CD14-positive monocyte (primary cell): ENCODE measurements around the gene SEMA3A. TPM values are rescaled to one million over a fixed set of nuclear protein-coding genes. Genes with fewer than 3 reads are reported as not detected.

Source experiments
- DNase-seq, 3 donors: peaks; one replicate each; pipeline ENCODE4 v3.0.0-alpha.2; 2011 to 2022
- H2AFZ ChIP-seq: 2 replicates; pipeline ENCODE4 v1.6.0; 2012; ENCODE audit warnings: mild to moderate bottlenecking, low read depth, low read length, inconsistent platforms; ENCODE audit not compliant: insufficient read depth, poor library complexity, severe bottlenecking
- H3K27ac ChIP-seq, 2 donors: 1 replicate in 1 of 2; 2 replicates in 1 of 2; pipeline ENCODE4 v1.5.1; 2012 to 2013; ENCODE audit warnings: low read length in 2 of 2, control low read depth in 1 of 2, inconsistent platforms in 1 of 2, low read depth in 1 of 2, mild to moderate bottlenecking in 1 of 2
- H3K27me3 ChIP-seq, 2 donors: one replicate each; pipeline versions ENCODE4 v1.6.0 to v1.6.1; 2011 to 2013; ENCODE audit warnings: low read length in 2 of 2; ENCODE audit not compliant: control insufficient read depth in 2 of 2, insufficient read depth in 2 of 2
- H3K36me3 ChIP-seq, 2 donors: replicated peaks in 1 of 2; 1 replicate in 1 of 2; 2 replicates in 1 of 2; pipeline versions ENCODE4 v1.5.1 to v1.6.1; 2012 to 2013; ENCODE audit warnings: low read length in 2 of 2, control low read depth in 1 of 2, inconsistent platforms in 1 of 2, mild to moderate bottlenecking in 1 of 2; ENCODE audit not compliant: insufficient read depth in 2 of 2, control insufficient read depth in 1 of 2
- H3K4me1 ChIP-seq, 2 donors: 1 replicate in 1 of 2; 2 replicates in 1 of 2; pipeline versions ENCODE4 v1.5.1 to v1.6.1; 2012 to 2013; ENCODE audit warnings: low read length in 2 of 2, control low read depth in 1 of 2, inconsistent platforms in 1 of 2, mild to moderate bottlenecking in 1 of 2, moderate library complexity in 1 of 2; ENCODE audit not compliant: insufficient read depth in 2 of 2, control insufficient read depth in 1 of 2
- H3K4me2 ChIP-seq: replicated peaks from 2 replicates; pipeline ENCODE3; 2012; ENCODE audit warnings: low read length, moderate library complexity, mild to moderate bottlenecking; ENCODE audit not compliant: poor library complexity, severe bottlenecking; ENCODE audit errors: extremely low read depth
- H3K4me3 ChIP-seq, 3 experiments: fragments of 200-600 bp in 1 of 3; sonication (generic) in 1 of 3; replicated peaks in 1 of 3; 1 replicate in 2 of 3; 2 replicates in 1 of 3; pipeline ENCODE4 v1.5.1; 2011 to 2013; ENCODE audit warnings: low read length in 3 of 3, mild to moderate bottlenecking in 3 of 3, control low read depth in 2 of 3, low read depth in 2 of 3, inconsistent platforms in 1 of 3, moderate library complexity in 1 of 3
- H3K79me2 ChIP-seq: 2 replicates; pipeline ENCODE4 v1.6.0; 2012; ENCODE audit warnings: mild to moderate bottlenecking, control low read depth, inconsistent platforms, low read length, moderate library complexity; ENCODE audit not compliant: insufficient read depth
- H3K9ac ChIP-seq: 2 replicates; pipeline ENCODE4 v1.6.0; 2017; ENCODE audit warnings: low read length, mild to moderate bottlenecking; ENCODE audit not compliant: insufficient read depth, poor library complexity, severe bottlenecking
- H3K9me3 ChIP-seq, 2 donors: replicated peaks in 1 of 2; 1 replicate in 1 of 2; 2 replicates in 1 of 2; pipeline versions ENCODE4 v1.5.1 to v1.6.1; 2012 to 2013; ENCODE audit warnings: low read length in 2 of 2, control low read depth in 1 of 2; ENCODE audit not compliant: control insufficient read depth in 1 of 2, insufficient read depth in 1 of 2
- H4K20me1 ChIP-seq: 2 replicates; pipeline ENCODE4 v1.6.0; 2012; ENCODE audit warnings: mild to moderate bottlenecking, low read length, control low read depth, moderate library complexity; ENCODE audit not compliant: insufficient read depth
- H3K27ac Mint-ChIP-seq, 7 donors: one replicate each; pipeline ENCODE4 v1.8.0; 2020; ENCODE audit warnings: mild to moderate bottlenecking in 7 of 7, mixed read lengths in 7 of 7, moderate library complexity in 6 of 7, inconsistent platforms in 2 of 7
- H3K27me3 Mint-ChIP-seq, 3 donors: one replicate each; pipeline ENCODE4 v1.8.0; 2021 to 2022; ENCODE audit warnings: low read depth in 3 of 3, mild to moderate bottlenecking in 3 of 3, mixed read lengths in 3 of 3, moderate library complexity in 3 of 3, inconsistent platforms in 1 of 3
- H3K36me3 Mint-ChIP-seq, 2 donors: one replicate each; pipeline ENCODE4 v1.8.0; 2020; ENCODE audit warnings: mixed read lengths in 2 of 2, inconsistent platforms in 1 of 2, mild to moderate bottlenecking in 1 of 2
- H3K4me1 Mint-ChIP-seq: one replicate; pipeline ENCODE4 v1.8.0; 2020; ENCODE audit warnings: mild to moderate bottlenecking, mixed read lengths
- H3K4me3 Mint-ChIP-seq, 2 donors: one replicate each; pipeline ENCODE4 v1.8.0; 2020; ENCODE audit warnings: mild to moderate bottlenecking in 2 of 2, mixed read lengths in 2 of 2, moderate library complexity in 1 of 2
- H3K9me3 Mint-ChIP-seq, 7 donors: one replicate each; pipeline ENCODE4 v1.8.0; 2020 to 2022; ENCODE audit warnings: mixed read lengths in 7 of 7, mild to moderate bottlenecking in 6 of 7, moderate library complexity in 6 of 7, inconsistent platforms in 2 of 7
- WGBS: methylation state at CpG from one replicate; pipeline ENCODE4 v1.1.5; 2013; ENCODE audit warnings: missing lambda C conversion rate; ENCODE audit not compliant: insufficient coverage; 5-methylcytosine and 5-hydroxymethylcytosine counted together
- intact Hi-C, 2 donors: fragments of 100-400 bp; cut with micrococcal nuclease; formaldehyde crosslinking; loops; one replicate each; pipeline versions ENCODE4 v1.15.0 to v1.15.1; 2023
- polyA plus RNA-seq, 3 donors: library from polyadenylated mRNA; depleted of rRNA in 1 of 3; unstranded in 2 of 3; stranded (reverse) in 1 of 3; fragments of 300-500 nt in 2 of 3; fragments of >200 nt in 1 of 3; fragmentation: Illumina TruSeq in 2 of 3; gene quantifications; 1 replicate in 2 of 3; 2 replicates in 1 of 3; pipeline ENCODE4 v1.2.3, GENCODE V29; 2012 to 2021
- TF ChIP-seq, protein P1 (sequence below): fragments of 200-600 bp; IDR thresholded peaks from one replicate; pipeline ENCODE4 v1.8.0; 2022; ENCODE audit warnings: antibody characterized with exemption, mild to moderate bottlenecking

SEMA3A gene
- polyA plus RNA-seq, 3 donors, result 0.03 TPM; not detected in 2

DNA sequence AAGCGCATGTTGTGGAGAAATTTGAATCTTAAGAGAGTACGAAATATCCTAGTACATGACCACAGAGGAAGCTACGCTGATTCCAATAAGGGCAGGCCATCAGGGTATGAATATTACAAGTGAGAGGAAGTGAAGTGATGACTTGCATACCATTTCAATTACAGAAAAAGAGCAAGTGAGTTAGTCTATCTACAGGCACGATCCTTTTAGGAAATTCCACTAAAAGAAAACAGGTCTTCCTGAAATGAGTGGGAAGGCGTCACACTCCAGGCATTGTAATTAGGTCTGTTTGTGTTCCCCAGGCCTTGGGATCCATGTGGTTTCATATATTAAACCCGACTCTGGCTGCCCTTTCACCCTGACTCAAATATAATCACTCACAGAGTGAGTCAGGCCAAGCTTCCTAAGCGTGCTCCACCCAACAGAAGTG lies 152.5 kb downstream of the SEMA3A start:
- 80% methylated on average over 1 of the region's 7 CpGs for WGBS
- no peaks in the 10 kb centered on the region for H3K36me3 ChIP-seq

DNA sequence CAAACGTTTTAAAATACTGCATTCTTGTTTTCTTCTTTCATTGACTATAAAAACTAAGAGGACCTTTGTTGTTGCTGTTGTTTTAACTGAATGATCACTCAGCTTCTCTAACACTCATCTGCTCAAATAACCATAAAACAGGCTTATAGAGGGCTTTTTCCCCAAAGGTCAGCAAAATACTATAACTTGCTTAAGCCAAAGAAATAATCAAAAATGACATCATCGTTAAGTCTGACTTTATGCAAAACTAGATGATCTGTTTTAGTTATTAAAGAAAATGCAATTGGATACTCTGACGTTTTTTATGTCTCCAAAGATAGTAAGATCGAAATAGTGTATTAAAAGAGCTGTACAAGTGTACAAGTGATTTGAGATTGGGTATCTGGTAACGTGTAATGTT lies 152.9 kb downstream of the SEMA3A start:
- no peaks in the 10 kb centered on the region for H3K4me1 ChIP-seq
- H2AFZ ChIP-seq, result no peak overlapping the region
- no peak overlapping the region for H3K27ac ChIP-seq
- no peak for DNase-seq
- H3K4me2 ChIP-seq, result no peak overlapping the region
- intact Hi-C loops, result no loop called here
- no peaks in the 10 kb centered on the region for H3K9me3 ChIP-seq
- no peaks in the 10 kb centered on the region for H3K9me3 Mint-ChIP-seq
- no peak overlapping the region for H3K9ac ChIP-seq
- 79% methylated on average over 2 of the region's 5 CpGs for WGBS
- H3K27ac Mint-ChIP-seq, result no peak overlapping the region
- H4K20me1 ChIP-seq, result no peaks in the 10 kb centered on the region
- no peak overlapping the region for H3K4me3 ChIP-seq
- H3K4me1 Mint-ChIP-seq, result no peaks in the 10 kb centered on the region
- H3K36me3 Mint-ChIP-seq, result no peaks in the 10 kb centered on the region
- H3K4me3 Mint-ChIP-seq, result no peak overlapping the region
- no peaks in the 10 kb centered on the region for H3K27me3 Mint-ChIP-seq
- no peaks in the 10 kb centered on the region for H3K27me3 ChIP-seq
- H3K36me3 ChIP-seq, result no peaks in the 10 kb centered on the region
- TF ChIP-seq, protein P1, sequence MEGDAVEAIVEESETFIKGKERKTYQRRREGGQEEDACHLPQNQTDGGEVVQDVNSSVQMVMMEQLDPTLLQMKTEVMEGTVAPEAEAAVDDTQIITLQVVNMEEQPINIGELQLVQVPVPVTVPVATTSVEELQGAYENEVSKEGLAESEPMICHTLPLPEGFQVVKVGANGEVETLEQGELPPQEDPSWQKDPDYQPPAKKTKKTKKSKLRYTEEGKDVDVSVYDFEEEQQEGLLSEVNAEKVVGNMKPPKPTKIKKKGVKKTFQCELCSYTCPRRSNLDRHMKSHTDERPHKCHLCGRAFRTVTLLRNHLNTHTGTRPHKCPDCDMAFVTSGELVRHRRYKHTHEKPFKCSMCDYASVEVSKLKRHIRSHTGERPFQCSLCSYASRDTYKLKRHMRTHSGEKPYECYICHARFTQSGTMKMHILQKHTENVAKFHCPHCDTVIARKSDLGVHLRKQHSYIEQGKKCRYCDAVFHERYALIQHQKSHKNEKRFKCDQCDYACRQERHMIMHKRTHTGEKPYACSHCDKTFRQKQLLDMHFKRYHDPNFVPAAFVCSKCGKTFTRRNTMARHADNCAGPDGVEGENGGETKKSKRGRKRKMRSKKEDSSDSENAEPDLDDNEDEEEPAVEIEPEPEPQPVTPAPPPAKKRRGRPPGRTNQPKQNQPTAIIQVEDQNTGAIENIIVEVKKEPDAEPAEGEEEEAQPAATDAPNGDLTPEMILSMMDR, result no peak
- H3K79me2 ChIP-seq, result no peaks in the 10 kb centered on the region

More for the DNA sequence above, 152.5 kb downstream of the SEMA3A start:
- Histone ChIP-seq H3K27ac (no peak overlapping the region), H4K20me1 (no peaks in the 10 kb centered on the region), H3K4me3 (no peak overlapping the region), H3K4me2 (no peak overlapping the region), H3K9me3 (no peaks in the 10 kb centered on the region), H3K79me2 (no peaks in the 10 kb centered on the region), H3K27me3 (no peaks in the 10 kb centered on the region), H3K9ac (no peak overlapping the region), H2AFZ (no peak overlapping the region), H3K4me1 (no peaks in the 10 kb centered on the region)
- H3K4me3 Mint-ChIP-seq, result no peak overlapping the region
- no peaks in the 10 kb centered on the region for H3K4me1 Mint-ChIP-seq
- no peak overlapping the region for H3K27ac Mint-ChIP-seq
- no peak for DNase-seq
- no peaks in the 10 kb centered on the region for H3K9me3 Mint-ChIP-seq
- no peaks in the 10 kb centered on the region for H3K36me3 Mint-ChIP-seq
- H3K27me3 Mint-ChIP-seq, result no peaks in the 10 kb centered on the region
- TF ChIP-seq, protein P1, result no peak
- intact Hi-C loops, result no loop called here
